MM.1S (cell line): ENCODE data around the gene RTCB.

Experiments
- DNase-seq: peaks from one replicate; pipeline ENCODE4 v3.0.0-alpha.2; 2015
- H2AFZ ChIP-seq: fragments of 300-600 bp; sonication (generic); 2 replicates; pipeline ENCODE4 v1.6.0; 2016; ENCODE audit warnings: antibody characterized with exemption, low read length
- H3F3A ChIP-seq: fragments of 300-600 bp; sonication (generic); 2 replicates; pipeline ENCODE4 v1.6.1; 2016; ENCODE audit warnings: mild to moderate bottlenecking, antibody characterized with exemption, low read length, moderate library complexity, mixed read lengths; ENCODE audit not compliant: insufficient read depth
- H3K27ac ChIP-seq: fragments of 300-600 bp; sonication (generic); 2 replicates; pipeline ENCODE4 v1.5.1; 2016; ENCODE audit warnings: mild to moderate bottlenecking, low read length
- H3K27me3 ChIP-seq: fragments of 300-600 bp; sonication (generic); replicated peaks from 2 replicates; pipeline ENCODE4 v1.6.0; 2016; ENCODE audit warnings: low read length; ENCODE audit not compliant: insufficient read depth
- H3K36me3 ChIP-seq: fragments of 300-600 bp; sonication (generic); replicated peaks from 2 replicates; pipeline ENCODE4 v1.6.1; 2016; ENCODE audit warnings: mild to moderate bottlenecking, low read length, mixed read lengths; ENCODE audit not compliant: insufficient read depth
- H3K4me1 ChIP-seq: fragments of 300-600 bp; sonication (generic); 2 replicates; pipeline ENCODE4 v1.6.1; 2016; ENCODE audit warnings: low read length, mixed read lengths
- H3K4me2 ChIP-seq: fragments of 300-600 bp; sonication (generic); 2 replicates; pipeline ENCODE4 v1.6.0; 2016; ENCODE audit warnings: low read depth, low read length
- H3K4me3 ChIP-seq: fragments of 300-600 bp; sonication (generic); 2 replicates; pipeline ENCODE4 v1.5.1; 2016; ENCODE audit warnings: low read length, mixed read lengths
- H3K79me2 ChIP-seq: fragments of 300-600 bp; sonication (generic); 2 replicates; pipeline ENCODE4 v1.6.1; 2016; ENCODE audit warnings: mixed run types, low read length, mixed read lengths
- H3K9ac ChIP-seq: fragments of 300-600 bp; sonication (generic); 2 replicates; pipeline ENCODE4 v1.6.1; 2016; ENCODE audit warnings: low read length, mixed read lengths
- H3K9me2 ChIP-seq: fragments of 300-600 bp; sonication (generic); replicated peaks from 2 replicates; pipeline ENCODE4 v1.6.1; 2016; ENCODE audit warnings: mild to moderate bottlenecking, low read length, mixed read lengths; ENCODE audit not compliant: insufficient read depth
- H3K9me3 ChIP-seq: fragments of 300-600 bp; sonication (generic); replicated peaks from 2 replicates; pipeline ENCODE4 v1.6.1; 2016; ENCODE audit warnings: mild to moderate bottlenecking, low read length, mixed read lengths; ENCODE audit not compliant: insufficient read depth
- H4K20me1 ChIP-seq: fragments of 300-600 bp; sonication (generic); 2 replicates; pipeline ENCODE4 v1.6.1; 2016; ENCODE audit warnings: mild to moderate bottlenecking, low read length, moderate library complexity, mixed read lengths; ENCODE audit not compliant: insufficient read depth
- CTCF ChIP-seq: fragments of 300-600 bp; sonication (generic); IDR thresholded peaks from 2 replicates; pipeline ENCODE4 v1.5.1; 2016; ENCODE audit warnings: antibody characterized with exemption, low read length, mixed read lengths
- EZH2 ChIP-seq: fragments of 300-600 bp; sonication (generic); optimal IDR thresholded peaks from 2 replicates; pipeline ENCODE3; 2017; ENCODE audit warnings: low read depth, mild to moderate bottlenecking, antibody characterized with exemption, low read length, mixed read lengths
- EZH2phosphoT487 ChIP-seq: fragments of 300-600 bp; sonication (generic); IDR thresholded peaks from 2 replicates; pipeline ENCODE4 v1.6.1; 2018; ENCODE audit warnings: antibody characterized with exemption, low read length

The RTCB gene

GRCh38 chr22:32343941-32344340 lies 68.1 kb downstream of the RTCB start:
- H3F3A ChIP-seq: no peaks in the 10 kb centered on the region
- H3K27me3 ChIP-seq: no peaks in the 10 kb centered on the region
- H2AFZ ChIP-seq: no peak overlapping the region
- H3K4me2 ChIP-seq: no peak overlapping the region
- no peak for DNase-seq
- no peaks in the 10 kb centered on the region for H3K79me2 ChIP-seq
- no peaks in the 10 kb centered on the region for H4K20me1 ChIP-seq
- H3K9ac ChIP-seq: no peak overlapping the region
- H3K9me2 ChIP-seq: no peaks in the 10 kb centered on the region
- no peak overlapping the region for H3K4me3 ChIP-seq
- H3K36me3 ChIP-seq: no peaks in the 10 kb centered on the region
- no peak overlapping the region for H3K27ac ChIP-seq
- no peak for TF ChIP-seq EZH2
- H3K9me3 ChIP-seq: no peaks in the 10 kb centered on the region
- no peaks in the 10 kb centered on the region for H3K4me1 ChIP-seq

DNA sequence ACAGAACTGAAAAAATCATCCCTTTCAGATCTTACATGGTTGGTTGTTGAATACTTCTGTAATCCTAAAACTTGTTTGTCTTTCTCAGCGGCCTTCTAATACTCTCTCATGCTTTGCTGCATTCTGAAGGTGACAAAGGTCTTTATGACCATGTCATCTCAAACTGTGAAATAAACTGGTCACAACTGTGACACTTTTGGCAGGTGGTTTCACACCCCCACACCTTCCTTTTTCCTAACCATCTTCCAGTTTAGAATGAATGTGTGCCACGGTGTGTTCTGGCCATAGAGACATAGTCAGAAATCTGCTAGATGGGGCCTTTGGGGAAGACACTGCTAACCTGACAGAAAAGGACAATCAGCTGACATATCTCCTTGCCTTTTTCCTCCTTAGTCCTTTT lies 69.1 kb downstream of the RTCB start:
- no peak for TF ChIP-seq EZH2
- TF ChIP-seq CTCF: no peak
- TF ChIP-seq EZH2phosphoT487: no peak
- no peak for DNase-seq
- H4K20me1 ChIP-seq: no peaks in the 10 kb centered on the region

DNA sequence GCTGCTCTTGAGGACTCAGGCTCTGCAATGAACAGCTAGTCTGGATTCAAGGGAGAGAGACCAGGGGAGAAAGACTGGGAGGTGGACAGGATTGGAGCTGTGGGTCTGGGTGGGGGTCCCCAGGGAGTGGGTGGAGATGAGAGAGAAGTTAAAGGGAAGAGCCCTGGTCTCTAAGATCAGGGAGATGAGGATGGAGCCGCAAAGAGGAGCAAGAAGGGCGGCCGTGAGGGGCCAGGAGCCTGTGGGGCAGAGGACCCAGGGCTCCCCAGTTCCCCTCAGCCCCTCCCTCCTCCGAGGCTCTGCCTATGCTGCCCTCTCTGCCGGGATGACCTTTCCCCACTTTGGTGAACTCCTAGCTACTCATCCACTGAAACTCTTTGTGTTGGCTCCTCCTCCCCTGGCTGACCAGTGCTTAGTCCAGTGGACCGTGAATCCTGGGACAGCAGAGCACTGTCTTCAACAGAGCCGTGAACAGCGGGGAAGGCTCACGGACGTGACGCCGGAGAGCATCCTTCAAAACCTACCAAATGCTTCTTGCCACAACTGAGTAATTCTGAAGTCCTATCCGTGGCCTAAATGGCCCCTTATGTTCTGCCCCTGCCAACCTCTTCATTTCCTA lies 70.8 kb downstream of the RTCB start:
- no peak for DNase-seq
- no peaks in the 10 kb centered on the region for H3K9me2 ChIP-seq
- no peaks in the 10 kb centered on the region for H3K36me3 ChIP-seq
- H3K4me2 ChIP-seq: no peak overlapping the region
- no peaks in the 10 kb centered on the region for H3F3A ChIP-seq
- no peak overlapping the region for H3K9ac ChIP-seq
- H3K79me2 ChIP-seq: no peaks in the 10 kb centered on the region
- no peak overlapping the region for H2AFZ ChIP-seq
- no peak overlapping the region for H3K27ac ChIP-seq
- H3K4me3 ChIP-seq: no peak overlapping the region
- H3K27me3 ChIP-seq: no peaks in the 10 kb centered on the region
- TF ChIP-seq EZH2phosphoT487: no peak
- no peak for TF ChIP-seq CTCF
- no peak for TF ChIP-seq EZH2
- H4K20me1 ChIP-seq: no peaks in the 10 kb centered on the region
- H3K9me3 ChIP-seq: no peaks in the 10 kb centered on the region
- H3K4me1 ChIP-seq: no peaks in the 10 kb centered on the region

More for the DNA sequence above, 69.1 kb downstream of the RTCB start:
- H3K4me1 ChIP-seq: no peaks in the 10 kb centered on the region
- no peak overlapping the region for H3K27ac ChIP-seq
- H3K79me2 ChIP-seq: no peaks in the 10 kb centered on the region
- H3K4me3 ChIP-seq: no peak overlapping the region
- H2AFZ ChIP-seq: no peak overlapping the region
- H3K36me3 ChIP-seq: no peaks in the 10 kb centered on the region
- H3K9me3 ChIP-seq: no peaks in the 10 kb centered on the region
- no peaks in the 10 kb centered on the region for H3F3A ChIP-seq
- H3K9me2 ChIP-seq: no peaks in the 10 kb centered on the region
- no peak overlapping the region for H3K9ac ChIP-seq
- no peaks in the 10 kb centered on the region for H3K27me3 ChIP-seq
- no peak overlapping the region for H3K4me2 ChIP-seq

DNA sequence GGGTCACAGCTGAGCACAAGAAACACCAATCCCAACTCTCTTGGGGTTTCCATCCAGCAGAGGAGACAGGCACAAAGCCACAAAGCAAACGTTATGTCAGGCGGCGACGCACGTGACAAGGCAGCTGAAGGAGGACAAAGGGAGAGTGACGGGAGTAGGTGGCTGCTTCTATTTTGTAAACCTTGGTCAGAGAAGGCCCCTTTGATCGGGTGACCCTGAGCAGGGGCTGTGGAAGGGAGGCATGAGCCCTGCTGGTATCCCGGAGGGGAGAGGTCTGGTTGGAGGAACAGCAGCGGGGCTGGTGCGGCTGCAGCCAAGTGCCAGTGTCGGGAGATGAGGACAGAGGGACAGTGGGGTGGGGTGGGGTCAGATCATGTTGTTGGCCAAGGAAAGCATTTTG lies 71.6 kb downstream of the RTCB start:
- H3K4me2 ChIP-seq: no peak overlapping the region
- no peaks in the 10 kb centered on the region for H3K9me3 ChIP-seq
- H3K79me2 ChIP-seq: no peaks in the 10 kb centered on the region
- TF ChIP-seq EZH2phosphoT487 (no peak), EZH2 (no peak), CTCF (no peak)
- H2AFZ ChIP-seq: no peak overlapping the region
- no peak for DNase-seq
- no peak overlapping the region for H3K27ac ChIP-seq
- no peaks in the 10 kb centered on the region for H3K27me3 ChIP-seq
- H3K9ac ChIP-seq: no peak overlapping the region
- no peak overlapping the region for H3K4me3 ChIP-seq
- no peaks in the 10 kb centered on the region for H4K20me1 ChIP-seq
- no peaks in the 10 kb centered on the region for H3K36me3 ChIP-seq
- H3F3A ChIP-seq: no peaks in the 10 kb centered on the region
- no peaks in the 10 kb centered on the region for H3K9me2 ChIP-seq
- no peaks in the 10 kb centered on the region for H3K4me1 ChIP-seq
